Testis (tissue), 3 donors: Measurements from ENCODE around the gene TTC32. TPM values are rescaled to one million over a fixed set of nuclear protein-coding genes. Genes with fewer than 3 reads are reported as not detected.

Experiments
- DNase-seq: peaks from one replicate; pipeline ENCODE4 v3.0.0-alpha.2; 2019
- H3K27ac ChIP-seq, 2 donors: fragments of 200-600 bp; sonication (generic); one replicate each; pipeline ENCODE4 v1.5.1; 2019
- H3K27me3 ChIP-seq: fragments of 200-600 bp; sonication (generic); one replicate; pipeline ENCODE4 v1.5.1; 2019
- H3K36me3 ChIP-seq: fragments of 200-600 bp; sonication (generic); one replicate; pipeline ENCODE4 v1.5.1; 2017; ENCODE audit warnings: low read depth; ENCODE audit errors: missing control alignments
- H3K4me1 ChIP-seq: fragments of 200-600 bp; sonication (generic); one replicate; pipeline ENCODE4 v1.5.1; 2019
- H3K4me3 ChIP-seq, 2 donors: fragments of 200-600 bp; sonication (generic); one replicate each; pipeline ENCODE4 v1.5.1; 2017 to 2019
- H3K9me3 ChIP-seq: fragments of 200-600 bp; sonication (generic); one replicate; pipeline ENCODE4 v1.5.1; 2017
- POLR2A ChIP-seq: fragments of 450-650 bp; IDR thresholded peaks from one replicate; pipeline ENCODE4 v1.6.1; 2017; ENCODE audit warnings: antibody characterized with exemption, mild to moderate bottlenecking, moderate library complexity
- WGBS, 2 donors: methylation state at CpG; one replicate each; pipeline ENCODE4 v1.1.5; 2018; 5-methylcytosine and 5-hydroxymethylcytosine counted together
- intact Hi-C: fragments of 100-400 bp; cut with DNase I; formaldehyde crosslinking; loops from one replicate; pipeline ENCODE4 v1.15.1; 2023; ENCODE audit warnings: low total_unique reads
- polyA plus RNA-seq: library from polyadenylated mRNA; stranded (reverse); fragments of 350-450 nt; fragmentation: Illumina TruSeq; extraction: RNeasy Lipid Tissue Mini Kit (QIAGEN cat#74804); gene quantifications from one replicate; pipeline ENCODE4 v1.2.3, GENCODE V29; 2014; ENCODE audit warnings: low read depth, low replicate concordance; ENCODE audit not compliant: insufficient read depth
- total RNA-seq, 2 donors: library from RNA; depleted of rRNA; stranded (reverse); fragments of >200 nt; gene quantifications; one replicate each; pipeline ENCODE4 v1.2.3, GENCODE V29; 2016
- TF ChIP-seq, protein P1 (sequence below), 3 experiments: fragments of 450-650 bp in 2 of 3; fragments of 200-600 bp in 1 of 3; sonication (generic) in 1 of 3; IDR thresholded peaks; one replicate each; pipeline ENCODE4 v1.5.1; 2016 to 2019; ENCODE audit warnings: antibody characterized with exemption in 3 of 3, mild to moderate bottlenecking in 2 of 3, moderate library complexity in 1 of 3

TTC32 gene
- total and polyA plus RNA-seq, 3 donors from 2014 or later = 24.4 to 29.9 (median 25.6) TPM

GRCh38 chr2:19943189-19943588 lies 41.4 kb upstream of the TTC32 start:
- H3K9me3 ChIP-seq = no peaks in the 10 kb centered on the region
- WGBS, 2 donors = 38 to 67% methylated on average over 1 of the region's 1 CpG
- H3K4me3 ChIP-seq = no peak overlapping the region
- no peaks in the 10 kb centered on the region for H3K36me3 ChIP-seq
- H3K27ac ChIP-seq = no peak overlapping the region
- H3K4me1 ChIP-seq = no peaks in the 10 kb centered on the region
- TF ChIP-seq, protein P1, sequence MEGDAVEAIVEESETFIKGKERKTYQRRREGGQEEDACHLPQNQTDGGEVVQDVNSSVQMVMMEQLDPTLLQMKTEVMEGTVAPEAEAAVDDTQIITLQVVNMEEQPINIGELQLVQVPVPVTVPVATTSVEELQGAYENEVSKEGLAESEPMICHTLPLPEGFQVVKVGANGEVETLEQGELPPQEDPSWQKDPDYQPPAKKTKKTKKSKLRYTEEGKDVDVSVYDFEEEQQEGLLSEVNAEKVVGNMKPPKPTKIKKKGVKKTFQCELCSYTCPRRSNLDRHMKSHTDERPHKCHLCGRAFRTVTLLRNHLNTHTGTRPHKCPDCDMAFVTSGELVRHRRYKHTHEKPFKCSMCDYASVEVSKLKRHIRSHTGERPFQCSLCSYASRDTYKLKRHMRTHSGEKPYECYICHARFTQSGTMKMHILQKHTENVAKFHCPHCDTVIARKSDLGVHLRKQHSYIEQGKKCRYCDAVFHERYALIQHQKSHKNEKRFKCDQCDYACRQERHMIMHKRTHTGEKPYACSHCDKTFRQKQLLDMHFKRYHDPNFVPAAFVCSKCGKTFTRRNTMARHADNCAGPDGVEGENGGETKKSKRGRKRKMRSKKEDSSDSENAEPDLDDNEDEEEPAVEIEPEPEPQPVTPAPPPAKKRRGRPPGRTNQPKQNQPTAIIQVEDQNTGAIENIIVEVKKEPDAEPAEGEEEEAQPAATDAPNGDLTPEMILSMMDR (IDR thresholded peaks at IDR 0.05) = no peak
- intact Hi-C loops = no loop called here
- no peak for DNase-seq
- no peaks in the 10 kb centered on the region for H3K27me3 ChIP-seq

- no peak for TF ChIP-seq POLR2A
- TF ChIP-seq, protein P1 (IDR thresholded peaks at IDR 0.05) = no peak
- no peaks in the 10 kb centered on the region for H3K9me3 ChIP-seq
- no peaks in the 10 kb centered on the region for H3K36me3 ChIP-seq
- intact Hi-C loops = no loop called here
- DNase-seq = no peak
- no peak overlapping the region for H3K27ac ChIP-seq
- H3K4me1 ChIP-seq = no peaks in the 10 kb centered on the region
- no peaks in the 10 kb centered on the region for H3K27me3 ChIP-seq
- H3K4me3 ChIP-seq = no peak overlapping the region
These were observed 40.4 kb upstream of the TTC32 start for GRCh38 chr2:19942199-19942598.

GRCh38 chr2:19937004-19937403 lies 35.2 kb upstream of the TTC32 start:
- H3K27me3 ChIP-seq = no peaks in the 10 kb centered on the region
- DNase-seq = no peak
- H3K9me3 ChIP-seq = no peaks in the 10 kb centered on the region
- H3K36me3 ChIP-seq = no peaks in the 10 kb centered on the region
- TF ChIP-seq POLR2A = no peak
- TF ChIP-seq, protein P1 (IDR thresholded peaks at IDR 0.05) = no peak
- no peaks in the 10 kb centered on the region for H3K4me1 ChIP-seq
- H3K27ac ChIP-seq = no peak overlapping the region
- intact Hi-C loops = no loop called here
- H3K4me3 ChIP-seq = no peak overlapping the region
- WGBS, 2 donors = 90 to 95% methylated on average over 4 of the region's 4 CpGs

GRCh38 chr2:19936203-19936602 lies 34.4 kb upstream of the TTC32 start:
- Histone ChIP-seq H3K27ac (no peak overlapping the region), H3K9me3 (no peaks in the 10 kb centered on the region), H3K4me3 (no peak overlapping the region), H3K36me3 (no peaks in the 10 kb centered on the region), H3K4me1 (no peaks in the 10 kb centered on the region), H3K27me3 (no peaks in the 10 kb centered on the region)
- intact Hi-C loops = no loop called here
- DNase-seq = no peak
- TF ChIP-seq, protein P1 (IDR thresholded peaks at IDR 0.05) = no peak
- TF ChIP-seq POLR2A = no peak
- WGBS, 2 donors = 94 to 98% methylated on average over 2 of the region's 2 CpGs

DNA sequence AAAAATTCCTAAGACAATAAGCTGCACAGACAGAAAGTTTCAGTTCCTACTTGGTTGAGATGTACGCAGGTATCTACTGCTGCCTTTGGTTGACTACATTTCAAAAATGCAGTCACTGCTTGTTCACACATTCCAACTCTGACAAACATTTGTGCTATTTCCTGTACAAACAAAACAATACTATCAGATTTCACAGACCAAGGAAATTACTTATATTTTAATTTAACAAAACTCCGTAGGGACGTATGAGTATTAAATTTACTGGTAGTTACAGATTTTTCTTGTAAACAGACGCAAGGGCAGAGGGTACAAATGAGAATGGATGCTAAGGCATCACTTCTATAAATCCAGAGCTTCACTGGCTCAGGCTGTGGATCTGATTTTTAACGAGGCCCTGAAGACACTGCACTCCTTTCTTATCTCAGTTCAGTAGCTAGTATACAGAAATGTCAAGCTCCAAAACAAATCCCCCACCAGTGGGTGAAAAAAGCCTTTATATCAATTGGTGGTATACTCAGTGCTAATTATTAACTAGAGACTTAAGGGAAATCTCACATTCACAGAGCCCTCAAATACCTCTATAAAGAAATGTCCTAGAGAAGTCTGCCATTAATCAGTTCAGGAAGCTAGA lies 31.7 kb upstream of the TTC32 start:
- no peak for DNase-seq
- no peaks in the 10 kb centered on the region for H3K36me3 ChIP-seq
- 60 to 72% methylated on average over 5 of the region's 5 CpGs for WGBS, 2 donors

More for the DNA sequence above, 31.7 kb upstream of the TTC32 start:
- Histone ChIP-seq H3K4me1 (no peaks in the 10 kb centered on the region), H3K27me3 (no peaks in the 10 kb centered on the region), H3K4me3 (no peak overlapping the region), H3K27ac (no peak overlapping the region), H3K9me3 (no peaks in the 10 kb centered on the region)
- TF ChIP-seq, protein P1 (IDR thresholded peaks at IDR 0.05) = no peak
- TF ChIP-seq POLR2A = no peak
- intact Hi-C loops = no loop called here
